ENCODE data around the gene WDR45.

The WDR45 gene

DNA sequence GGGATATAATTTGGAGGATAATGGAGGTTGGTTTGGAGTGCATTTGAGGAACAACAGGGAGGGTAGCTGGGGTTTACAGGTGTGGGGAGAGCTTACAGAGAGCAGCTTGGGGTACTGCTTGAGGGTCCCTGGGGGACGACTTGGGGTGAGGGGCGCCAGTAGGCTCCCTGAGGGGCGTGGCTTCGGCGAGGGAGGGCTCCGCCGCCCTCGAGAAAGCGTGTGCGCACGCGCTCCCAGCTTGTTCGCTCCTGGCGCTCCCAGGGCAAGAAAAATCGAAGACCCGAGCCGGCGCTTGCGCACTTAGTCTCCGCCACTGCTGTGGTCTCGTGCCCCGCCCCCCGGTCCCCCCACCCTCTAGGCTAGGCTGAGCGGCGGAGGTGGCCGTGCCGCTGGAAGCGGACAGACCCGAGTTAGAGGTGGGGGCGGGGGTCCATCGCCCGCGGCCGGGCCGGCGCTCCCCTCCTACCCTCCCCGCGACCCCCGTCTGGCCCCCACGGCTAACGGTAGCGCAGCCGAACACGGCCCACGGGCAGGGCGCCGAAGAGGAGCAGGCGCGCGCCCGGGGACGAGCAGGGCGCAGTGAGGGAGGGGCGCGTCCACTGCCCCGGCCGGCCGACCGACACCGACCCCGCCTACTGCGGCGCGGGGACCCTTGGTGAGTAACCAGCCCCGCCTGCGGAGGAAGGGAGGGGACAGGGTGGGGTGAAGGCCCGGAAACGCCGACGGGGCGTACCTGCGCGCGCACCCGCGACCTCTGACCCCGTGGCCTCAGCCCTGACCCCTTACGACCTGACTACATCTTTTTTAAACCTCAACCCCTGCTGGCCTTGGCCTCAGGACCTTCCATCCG is 26.2 kb downstream of the WDR45 start (continued):
- TF ChIP-seq ZNF404 (tag by site-specific recombination; IDR thresholded peaks at IDR 0.05) = no peak
- TF ChIP-seq YY1 (tag by site-specific recombination; IDR thresholded peaks at IDR 0.05) = no peak
- 0 out of 2 replicates have a peak, but pooled peaks have one; percentile 41 for TF ChIP-seq ZNF777 (tag by site-specific recombination; IDR thresholded peaks at IDR 0.05; ENCODE audit: borderline replicate concordance)
- no peak for TF ChIP-seq ZNF660 (tag by site-specific recombination; IDR thresholded peaks at IDR 0.05)
- TF ChIP-seq, protein P1, sequence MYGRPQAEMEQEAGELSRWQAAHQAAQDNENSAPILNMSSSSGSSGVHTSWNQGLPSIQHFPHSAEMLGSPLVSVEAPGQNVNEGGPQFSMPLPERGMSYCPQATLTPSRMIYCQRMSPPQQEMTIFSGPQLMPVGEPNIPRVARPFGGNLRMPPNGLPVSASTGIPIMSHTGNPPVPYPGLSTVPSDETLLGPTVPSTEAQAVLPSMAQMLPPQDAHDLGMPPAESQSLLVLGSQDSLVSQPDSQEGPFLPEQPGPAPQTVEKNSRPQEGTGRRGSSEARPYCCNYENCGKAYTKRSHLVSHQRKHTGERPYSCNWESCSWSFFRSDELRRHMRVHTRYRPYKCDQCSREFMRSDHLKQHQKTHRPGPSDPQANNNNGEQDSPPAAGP (tag by site-specific recombination; IDR thresholded peaks at IDR 0.05) = peak; percentile 56; the same call in 1 of the 2 replicates
- no peak for TF ChIP-seq ZNF664 (tag by site-specific recombination; IDR thresholded peaks at IDR 0.05)

GRCh38 chrX:49043987-49044281 is 35.8 kb downstream of the WDR45 start:
- no peak overlapping the region for H3K27ac ChIP-seq (ENCODE audit: extremely low read depth, low read depth, low read length)
- H3K9me3 ChIP-seq (ENCODE audit: control insufficient read depth, insufficient read depth, low read depth, low read length) = no peaks in the 10 kb centered on the region
- CTCF ChIA-PET = interaction anchor here (0.6 to 1.6 kb wide), 9 partner anchors 13 to 1075 kb away, joined by 3 to 9 read pairs (median 3); partner anchors contain the start of gene GRIPAP1
- H3K4me1 ChIP-seq (ENCODE audit: control insufficient read depth, insufficient read depth, low read length) = peaks cover 7% of the 10 kb centered on the region
- peak overlapping the region; percentile 6; the same call in 1 of the 2 replicates for H3K4me3 ChIP-seq (ENCODE audit: low read depth, low read length)
- H3K36me3 ChIP-seq (ENCODE audit: control insufficient read depth in 2 of 2, insufficient read depth in 1 of 2, low read length in 2 of 2) = peaks cover 0 to 7% of the 10 kb centered on the region in 2 experiments; a peak in 1 of 3 replicates
- POLR2A ChIA-PET = interaction anchor here (0.7 to 3.2 kb wide), 8 partner anchors 9 to 225 kb away, joined by 3 to 24 read pairs (median 4); partner anchors contain the start of genes GRIPAP1, OTUD5 and SLC35A2
- TF ChIP-seq ZNF335 (tag by site-specific recombination; conservative IDR thresholded peaks at IDR 0.05) (peak; percentile 35), TCF7L2 (IDR thresholded peaks at IDR 0.05; ENCODE audit: borderline replicate concordance, low read depth, low read length) (no peak), TRIM28 (IDR thresholded peaks at IDR 0.05; ENCODE audit: borderline replicate concordance, low read length) (peak; percentile 77; the same call in 1 of the 2 replicates), ZNF621 (tag by site-specific recombination; IDR thresholded peaks at IDR 0.05) (no peak), ZNF514 (tag by site-specific recombination; IDR thresholded peaks at IDR 0.05) (no peak), ZNF248 (tag by site-specific recombination; IDR thresholded peaks at IDR 0.05) (no peak), KLF16 (tag by site-specific recombination; IDR thresholded peaks at IDR 0.05) (no peak), BCL11A (tag by site-specific recombination; IDR thresholded peaks at IDR 0.05; ENCODE audit: low read depth) (no peak), GLI4 (tag by site-specific recombination; IDR thresholded peaks at IDR 0.05) (no peak), CTCF (tag by site-specific recombination; IDR thresholded peaks at IDR 0.05) (0 out of 2 replicates have a peak, but pooled peaks have one; percentile 2), ZNF521 (tag by site-specific recombination; IDR thresholded peaks at IDR 0.05) (no peak), ZXDB (tag by site-specific recombination; IDR thresholded peaks at IDR 0.05) (no peak), MZF1 (tag by site-specific recombination; IDR thresholded peaks at IDR 0.05; ENCODE audit: borderline replicate concordance) (no peak), ZNF747 (tag by site-specific recombination; IDR thresholded peaks at IDR 0.05) (no peak), ZNF433 (tag by site-specific recombination; IDR thresholded peaks at IDR 0.05; ENCODE audit: low read depth) (no peak), ZNF362 (tag by site-specific recombination; IDR thresholded peaks at IDR 0.05) (no peak), ZNF510 (tag by site-specific recombination; IDR thresholded peaks at IDR 0.05; ENCODE audit: insufficient replicate concordance) (no peak), GLIS1 (tag by site-specific recombination; IDR thresholded peaks at IDR 0.05) (no peak)
- TF ChIP-seq, protein P2, sequence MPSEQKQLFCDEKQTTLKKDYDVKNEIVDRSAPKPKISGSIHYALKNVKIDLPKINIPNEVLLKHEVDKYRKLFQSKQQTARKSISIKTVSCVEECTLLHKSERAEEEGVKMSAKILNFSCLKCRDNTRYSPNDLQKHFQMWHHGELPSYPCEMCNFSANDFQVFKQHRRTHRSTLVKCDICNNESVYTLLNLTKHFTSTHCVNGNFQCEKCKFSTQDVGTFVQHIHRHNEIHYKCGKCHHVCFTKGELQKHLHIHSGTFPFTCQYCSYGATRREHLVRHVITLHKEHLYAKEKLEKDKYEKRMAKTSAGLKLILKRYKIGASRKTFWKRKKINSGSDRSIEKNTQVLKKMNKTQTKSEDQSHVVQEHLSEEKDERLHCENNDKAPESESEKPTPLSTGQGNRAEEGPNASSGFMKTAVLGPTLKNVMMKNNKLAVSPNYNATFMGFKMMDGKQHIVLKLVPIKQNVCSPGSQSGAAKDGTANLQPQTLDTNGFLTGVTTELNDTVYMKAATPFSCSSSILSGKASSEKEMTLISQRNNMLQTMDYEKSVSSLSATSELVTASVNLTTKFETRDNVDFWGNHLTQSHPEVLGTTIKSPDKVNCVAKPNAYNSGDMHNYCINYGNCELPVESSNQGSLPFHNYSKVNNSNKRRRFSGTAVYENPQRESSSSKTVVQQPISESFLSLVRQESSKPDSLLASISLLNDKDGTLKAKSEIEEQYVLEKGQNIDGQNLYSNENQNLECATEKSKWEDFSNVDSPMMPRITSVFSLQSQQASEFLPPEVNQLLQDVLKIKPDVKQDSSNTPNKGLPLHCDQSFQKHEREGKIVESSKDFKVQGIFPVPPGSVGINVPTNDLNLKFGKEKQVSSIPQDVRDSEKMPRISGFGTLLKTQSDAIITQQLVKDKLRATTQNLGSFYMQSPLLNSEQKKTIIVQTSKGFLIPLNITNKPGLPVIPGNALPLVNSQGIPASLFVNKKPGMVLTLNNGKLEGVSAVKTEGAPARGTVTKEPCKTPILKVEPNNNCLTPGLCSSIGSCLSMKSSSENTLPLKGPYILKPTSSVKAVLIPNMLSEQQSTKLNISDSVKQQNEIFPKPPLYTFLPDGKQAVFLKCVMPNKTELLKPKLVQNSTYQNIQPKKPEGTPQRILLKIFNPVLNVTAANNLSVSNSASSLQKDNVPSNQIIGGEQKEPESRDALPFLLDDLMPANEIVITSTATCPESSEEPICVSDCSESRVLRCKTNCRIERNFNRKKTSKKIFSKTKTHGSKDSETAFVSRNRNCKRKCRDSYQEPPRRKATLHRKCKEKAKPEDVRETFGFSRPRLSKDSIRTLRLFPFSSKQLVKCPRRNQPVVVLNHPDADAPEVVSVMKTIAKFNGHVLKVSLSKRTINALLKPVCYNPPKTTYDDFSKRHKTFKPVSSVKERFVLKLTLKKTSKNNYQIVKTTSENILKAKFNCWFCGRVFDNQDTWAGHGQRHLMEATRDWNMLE (tag by site-specific recombination; conservative IDR thresholded peaks at IDR 0.05; ENCODE audit: low read depth) = no peak
- TF ChIP-seq, protein P3, sequence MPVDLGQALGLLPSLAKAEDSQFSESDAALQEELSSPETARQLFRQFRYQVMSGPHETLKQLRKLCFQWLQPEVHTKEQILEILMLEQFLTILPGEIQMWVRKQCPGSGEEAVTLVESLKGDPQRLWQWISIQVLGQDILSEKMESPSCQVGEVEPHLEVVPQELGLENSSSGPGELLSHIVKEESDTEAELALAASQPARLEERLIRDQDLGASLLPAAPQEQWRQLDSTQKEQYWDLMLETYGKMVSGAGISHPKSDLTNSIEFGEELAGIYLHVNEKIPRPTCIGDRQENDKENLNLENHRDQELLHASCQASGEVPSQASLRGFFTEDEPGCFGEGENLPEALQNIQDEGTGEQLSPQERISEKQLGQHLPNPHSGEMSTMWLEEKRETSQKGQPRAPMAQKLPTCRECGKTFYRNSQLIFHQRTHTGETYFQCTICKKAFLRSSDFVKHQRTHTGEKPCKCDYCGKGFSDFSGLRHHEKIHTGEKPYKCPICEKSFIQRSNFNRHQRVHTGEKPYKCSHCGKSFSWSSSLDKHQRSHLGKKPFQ (tag by site-specific recombination; IDR thresholded peaks at IDR 0.05) = no peak

All from HEK293 (cell line).